K562 (cell line): ENCODE results near the gene BAZ2A. TPM values are rescaled to one million over a fixed set of nuclear protein-coding genes. Genes with fewer than 3 reads are reported as not detected.

Experiments
- AFF1 ChIP-seq, 2 experiments: fragments of 450-650 bp; IDR thresholded peaks; 2 replicates each; pipeline ENCODE4 v1.6.1; 2018; ENCODE audit warnings: mild to moderate bottlenecking in 2 of 2, low read depth in 1 of 2; ENCODE audit not compliant: partially characterized antibody in 2 of 2
- FOXJ3 ChIP-seq: sonication (generic); formaldehyde crosslinking; IDR thresholded peaks from 2 replicates; pipeline ENCODE4 v1.4.0; 2020; ENCODE audit warnings: mild to moderate bottlenecking, missing genetic modification reagents
- PBX2 ChIP-seq, 2 experiments: IDR thresholded peaks in 1 of 2; conservative IDR thresholded peaks in 1 of 2; 2 replicates each; pipeline ENCODE4 v1.6.1; 2016; ENCODE audit warnings: low read depth in 2 of 2, mild to moderate bottlenecking in 1 of 2, missing compliant biosample characterization in 1 of 2, missing genetic modification characterization in 1 of 2, moderate library complexity in 1 of 2
- polyA plus RNA-seq, 8 experiments: library from polyadenylated mRNA; depleted of rRNA in 4 of 8; stranded (reverse) in 5 of 8; unstranded in 3 of 8; fragments of >200 nt; fragmentation: Nextera tagmentation in 2 of 8; fragmentation: Illumina TruSeq in 1 of 8; extraction: Ambion mirVana in 2 of 8; extraction: Trizol in 1 of 8; gene quantifications; 2 replicates each; pipeline versions ENCODE4 v1.2.1 to v1.2.3, GENCODE V29; 2011 to 2014; ENCODE audit warnings: inconsistent platforms in 1 of 8, missing spikeins in 1 of 8
- total RNA-seq, 7 experiments: library from RNA; depleted of rRNA in 6 of 7; stranded (reverse); fragments of >200 nt in 6 of 7; fragmentation: Illumina TruSeq in 2 of 7; extraction: Trizol in 2 of 7; gene quantifications; 2 replicates each; pipeline versions ENCODE4 v1.2.1 to v1.2.3, GENCODE V29; 2011 to 2021; ENCODE audit warnings: low replicate concordance in 1 of 7

Gene BAZ2A
- total and polyA plus RNA-seq, 9 of the 15 experiments (the other 6 are each of a cell fraction or from before 2014, with no cell fraction given), result 4.5 to 86.4 (median 26.2) TPM

- no peak for TF ChIP-seq AFF1 (IDR thresholded peaks at IDR 0.05; ENCODE audit: low read depth in 1 of 2, partially characterized antibody in 2 of 2)
- TF ChIP-seq PBX2 (CRISPR knock-in tag; IDR thresholded peaks at IDR 0.05; ENCODE audit: low read depth), result no peak
- 0 out of 2 replicates have a peak, but pooled peaks have one; percentile 10 for TF ChIP-seq PBX2 (tag; conservative IDR thresholded peaks at IDR 0.05; ENCODE audit: low read depth)
- TF ChIP-seq FOXJ3 (CRISPR knock-in tag), result no peak
Measured at GRCh38 chr12:56590237-56590830, 39.8 kb downstream of the BAZ2A start (continued).
